Activated CD4-positive, alpha-beta T cell treated with anti-CD3 and anti-CD28 coated beads for 36 hours (primary cell): ENCODE results near the gene CASR. TPM values are rescaled to one million over a fixed set of nuclear protein-coding genes. Genes with fewer than 3 reads are reported as not detected.

Experiments used
- ATAC-seq: fragments of 200-7000 bp; cut with Tn5 transposase; one replicate; pipeline ENCODE4 v1.10.0; 2021; ENCODE audit warnings: mild to moderate bottlenecking, moderate library complexity
- CTCF ChIA-PET: fragments of 350-600 bp; sonication (Branson Sonifier 250); formaldehyde crosslinking; loops from one replicate; lab custom pipeline; 2021; ENCODE audit warnings: antibody characterized with exemption; lab: Charles Lee
- POLR2A ChIA-PET: fragments of 350-600 bp; sonication (Branson Sonifier 250); formaldehyde crosslinking; loops from one replicate; lab custom pipeline; 2021; ENCODE audit warnings: antibody characterized with exemption, inconsistent platforms; lab: Charles Lee
- DNase-seq: peaks from one replicate; pipeline ENCODE4 v3.0.0-alpha.2; 2020
- H3K27ac Mint-ChIP-seq: one replicate; pipeline ENCODE4 v1.8.0; 2021; ENCODE audit warnings: mixed read lengths
- H3K27me3 Mint-ChIP-seq: one replicate; pipeline ENCODE4 v1.8.0; 2021; ENCODE audit warnings: mixed read lengths
- H3K36me3 Mint-ChIP-seq: one replicate; pipeline ENCODE4 v1.8.0; 2021; ENCODE audit warnings: low read depth, mixed read lengths
- H3K4me1 Mint-ChIP-seq: one replicate; pipeline ENCODE4 v1.8.0; 2021; ENCODE audit warnings: mixed read lengths
- H3K4me3 Mint-ChIP-seq: one replicate; pipeline ENCODE4 v1.8.0; 2021; ENCODE audit warnings: mild to moderate bottlenecking, moderate library complexity, mixed read lengths
- H3K9me3 Mint-ChIP-seq: one replicate; pipeline ENCODE4 v1.8.0; 2021; ENCODE audit warnings: low read depth, mixed read lengths
- intact Hi-C, 2 experiments: fragments of 100-400 bp; cut with DNase I in 1 of 2; cut with micrococcal nuclease in 1 of 2; formaldehyde crosslinking; loops; one replicate each; pipeline versions ENCODE4 v1.14.2 to v1.15.1; 2022 to 2024; cut with DNase I, micrococcal nuclease
- total RNA-seq, 2 experiments: library from RNA; stranded (reverse); gene quantifications; one replicate each; pipeline ENCODE4 v1.2.3, GENCODE V29; 2021

The CASR gene
- total RNA-seq, 2 experiments from 2014 or later: 0.05 TPM

GRCh38 chr3:122324871-122325323, 141.4 kb downstream of the CASR start, which contains the start of gene CSTA:
Gene CSTA (plus strand): TSS chr3:122325248. CDS start chr3:122325293, 45 bp downstream.
- ATAC-seq (no peak), DNase-seq (no peak)
- H3K27me3 Mint-ChIP-seq: no peaks in the 10 kb centered on the region
- intact Hi-C loops: no loop called here
- ChIA-PET CTCF (interaction anchor here (0.7 kb wide), 1 partner anchor 11 kb away, joined by 3 read pairs; no protein-coding TSS in a partner anchor), POLR2A (no interaction called here)
- no peak within 1 kb of the TSS for H3K27ac Mint-ChIP-seq
- no peaks in the 10 kb centered on the region for H3K36me3 Mint-ChIP-seq
- H3K4me1 Mint-ChIP-seq: peaks cover 19% of the 10 kb centered on the region
- peaks cover 3% of the 10 kb centered on the region for H3K9me3 Mint-ChIP-seq
- no peak within 1 kb of the TSS for H3K4me3 Mint-ChIP-seq

GRCh38 chr3:122325769-122326168, 142.3 kb downstream of the CASR start:
- no peak for DNase-seq
- Mint-ChIP-seq H3K4me3 (no peak overlapping the region), H3K27me3 (no peaks in the 10 kb centered on the region), H3K36me3 (no peaks in the 10 kb centered on the region), H3K27ac (no peak overlapping the region), H3K9me3 (no peaks in the 10 kb centered on the region), H3K4me1 (peaks cover 19% of the 10 kb centered on the region)
- CTCF ChIA-PET: no interaction called here
- intact Hi-C loops: no loop called here
- ATAC-seq: no peak
- POLR2A ChIA-PET: no interaction called here

- H3K27ac Mint-ChIP-seq: no peak overlapping the region
Measured at GRCh38 chr3:122331886-122332285, 148.4 kb downstream of the CASR start.

GRCh38 chr3:122332551-122332950, 149.1 kb downstream of the CASR start:
- intact Hi-C loops: no loop called here
- Mint-ChIP-seq H3K4me3 (no peak overlapping the region), H3K36me3 (no peaks in the 10 kb centered on the region), H3K27me3 (peaks cover 9% of the 10 kb centered on the region), H3K27ac (no peak overlapping the region), H3K4me1 (no peaks in the 10 kb centered on the region), H3K9me3 (no peaks in the 10 kb centered on the region)
- no peak for ATAC-seq
- ChIA-PET CTCF (no interaction called here), POLR2A (no interaction called here)
- no peak for DNase-seq

More at GRCh38 chr3:122331886-122332285, 148.4 kb downstream of the CASR start:
- Mint-ChIP-seq H3K9me3 (no peaks in the 10 kb centered on the region), H3K27me3 (peaks cover 9% of the 10 kb centered on the region), H3K4me3 (no peak overlapping the region), H3K36me3 (no peaks in the 10 kb centered on the region), H3K4me1 (no peaks in the 10 kb centered on the region)
- ATAC-seq (no peak), DNase-seq (no peak)
- intact Hi-C loops: no loop called here
- POLR2A ChIA-PET: no interaction called here
- CTCF ChIA-PET: no interaction called here

Other genes starting within 250 kb of the CASR start
- under 1 TPM; 0.09 to 0.11 TPM for gene ILDR1, start 161.4 kb upstream of the CASR start, total RNA-seq
- gene CD86, start 128.3 kb upstream of the CASR start, total RNA-seq: under 1 TPM; 0.09 to 0.25 TPM
- gene CSTA, start 141.6 kb downstream of the CASR start, total RNA-seq: not detected
- gene MIX23, start 199.6 kb downstream of the CASR start, total RNA-seq: 100 to 1,000 TPM; 148 to 250 TPM
- gene FAM162A, start 200.5 kb downstream of the CASR start, total RNA-seq: 100 to 1,000 TPM; 163 to 181 TPM
- 1 to 10 TPM; 2.6 to 2.8 TPM for gene WDR5B, start 232.4 kb downstream of the CASR start, total RNA-seq